ENCODE data around the gene ATP6V0A1. TPM values are rescaled to one million over a fixed set of nuclear protein-coding genes. Genes with fewer than 3 reads are reported as not detected.

Gene ATP6V0A1
- total RNA-seq, 1 donor from 2014 or later: 40.4 TPM

- Histone ChIP-seq H3K4me1 (peaks cover 15% of the 10 kb centered on the region), H3K79me2 (ENCODE audit: low read depth) (no peaks in the 10 kb centered on the region), H3K9ac (no peak overlapping the region), H3K27me3 (peaks cover 42% of the 10 kb centered on the region), H3K4me2 (peak overlapping the region; percentile 97), H3K27ac (no peak overlapping the region), H3K4me3 (peak overlapping the region; percentile 65), H2AFZ (replicated peaks) (peak overlapping the region; percentile 35), H4K20me1 (ENCODE audit: low read depth) (peaks cover 6% of the 10 kb centered on the region), H3F3A (ENCODE audit: low read depth) (peaks cover 40% of the 10 kb centered on the region), H3K9me3 (ENCODE audit: low read depth) (no peaks in the 10 kb centered on the region), H3K36me3 (no peaks in the 10 kb centered on the region)
- no peaks in the 10 kb centered on the region for H3K36me3 Mint-ChIP-seq
- peak overlapping the region; percentile 86 for H3K4me3 Mint-ChIP-seq
- peaks cover 41% of the 10 kb centered on the region for H3K27me3 Mint-ChIP-seq (ENCODE audit: insufficient read depth, low read depth)
- no peaks in the 10 kb centered on the region for H3K9me3 Mint-ChIP-seq
- peak; percentile 63 for TF ChIP-seq EZH2 (IDR thresholded peaks at IDR 0.05)
- TF ChIP-seq, protein P1, sequence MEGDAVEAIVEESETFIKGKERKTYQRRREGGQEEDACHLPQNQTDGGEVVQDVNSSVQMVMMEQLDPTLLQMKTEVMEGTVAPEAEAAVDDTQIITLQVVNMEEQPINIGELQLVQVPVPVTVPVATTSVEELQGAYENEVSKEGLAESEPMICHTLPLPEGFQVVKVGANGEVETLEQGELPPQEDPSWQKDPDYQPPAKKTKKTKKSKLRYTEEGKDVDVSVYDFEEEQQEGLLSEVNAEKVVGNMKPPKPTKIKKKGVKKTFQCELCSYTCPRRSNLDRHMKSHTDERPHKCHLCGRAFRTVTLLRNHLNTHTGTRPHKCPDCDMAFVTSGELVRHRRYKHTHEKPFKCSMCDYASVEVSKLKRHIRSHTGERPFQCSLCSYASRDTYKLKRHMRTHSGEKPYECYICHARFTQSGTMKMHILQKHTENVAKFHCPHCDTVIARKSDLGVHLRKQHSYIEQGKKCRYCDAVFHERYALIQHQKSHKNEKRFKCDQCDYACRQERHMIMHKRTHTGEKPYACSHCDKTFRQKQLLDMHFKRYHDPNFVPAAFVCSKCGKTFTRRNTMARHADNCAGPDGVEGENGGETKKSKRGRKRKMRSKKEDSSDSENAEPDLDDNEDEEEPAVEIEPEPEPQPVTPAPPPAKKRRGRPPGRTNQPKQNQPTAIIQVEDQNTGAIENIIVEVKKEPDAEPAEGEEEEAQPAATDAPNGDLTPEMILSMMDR (IDR thresholded peaks at IDR 0.05): no peak
- TF ChIP-seq EZH2phosphoT487 (IDR thresholded peaks at IDR 0.05): peak; percentile 44
- H3K4me1 Mint-ChIP-seq: peaks cover 23% of the 10 kb centered on the region
- H3K27ac Mint-ChIP-seq: peak overlapping the region; percentile 54
- peak; percentile 59 for DNase-seq (ENCODE audit: low spot score)
Observed at GRCh38 chr17:42421507-42422338, 37.0 kb upstream of the ATP6V0A1 start.

- Mint-ChIP-seq H3K4me1 (peaks cover 23% of the 10 kb centered on the region), H3K27ac (no peak overlapping the region), H3K9me3 (no peaks in the 10 kb centered on the region), H3K4me3 (peak overlapping the region; percentile 92), H3K36me3 (no peaks in the 10 kb centered on the region), H3K27me3 (ENCODE audit: insufficient read depth, low read depth) (peaks cover 41% of the 10 kb centered on the region)
- no peaks in the 10 kb centered on the region for H3K79me2 ChIP-seq (ENCODE audit: low read depth)
- H2AFZ ChIP-seq (replicated peaks): peak overlapping the region; percentile 87
- H3K9me3 ChIP-seq (ENCODE audit: low read depth): no peaks in the 10 kb centered on the region
- H3K4me1 ChIP-seq: peaks cover 15% of the 10 kb centered on the region
- peaks cover 42% of the 10 kb centered on the region for H3K27me3 ChIP-seq
- TF ChIP-seq EZH2phosphoT487 (IDR thresholded peaks at IDR 0.05): peak; percentile 73
- TF ChIP-seq, protein P1 (IDR thresholded peaks at IDR 0.05): no peak
- TF ChIP-seq EZH2 (IDR thresholded peaks at IDR 0.05): peak; percentile 73
- peaks cover 40% of the 10 kb centered on the region for H3F3A ChIP-seq (ENCODE audit: low read depth)
- H3K4me3 ChIP-seq: peak overlapping the region; percentile 65
- H4K20me1 ChIP-seq (ENCODE audit: low read depth): peaks cover 6% of the 10 kb centered on the region
- DNase-seq (ENCODE audit: low spot score): peak; percentile 57
- H3K36me3 ChIP-seq: no peaks in the 10 kb centered on the region
- no peak overlapping the region for H3K27ac ChIP-seq
- peak overlapping the region; percentile 97 for H3K4me2 ChIP-seq
- no peak overlapping the region for H3K9ac ChIP-seq
Observed at GRCh38 chr17:42422412-42422957, 36.2 kb upstream of the ATP6V0A1 start.

GRCh38 chr17:42422958-42423712, 35.5 kb upstream of the ATP6V0A1 start, which contains the start of gene CAVIN1:
CAVIN1 (minus strand) TSS chr17:42423256; CDS start chr17:42423097, 159 bp downstream.
- no peaks in the 10 kb centered on the region for H3K36me3 ChIP-seq
- H3K79me2 ChIP-seq (ENCODE audit: low read depth): no peaks in the 10 kb centered on the region
- peaks cover 15% of the 10 kb centered on the region for H3K4me1 ChIP-seq
- peak within 1 kb of the TSS; percentile 65 for H3K4me3 ChIP-seq
- peaks cover 23% of the 10 kb centered on the region for H3K4me1 Mint-ChIP-seq
- no peaks in the 10 kb centered on the region for H3K36me3 Mint-ChIP-seq
- H3K4me3 Mint-ChIP-seq: peak within 1 kb of the TSS; percentile 92
- H3K27ac Mint-ChIP-seq: no peak within 1 kb of the TSS
- no peaks in the 10 kb centered on the region for H3K9me3 ChIP-seq (ENCODE audit: low read depth)
- peaks cover 41% of the 10 kb centered on the region for H3K27me3 Mint-ChIP-seq (ENCODE audit: insufficient read depth, low read depth)
- H3K9ac ChIP-seq: no peak within 1 kb of the TSS
- TF ChIP-seq EZH2 (IDR thresholded peaks at IDR 0.05) (no peak), EZH2phosphoT487 (IDR thresholded peaks at IDR 0.05) (no peak)
- TF ChIP-seq, protein P1 (IDR thresholded peaks at IDR 0.05): no peak
- H3K27me3 ChIP-seq: peaks cover 42% of the 10 kb centered on the region
- peak within 1 kb of the TSS; percentile 87 for H2AFZ ChIP-seq (replicated peaks)
- peak within 1 kb of the TSS; percentile 97 for H3K4me2 ChIP-seq
- peak; percentile 98 for DNase-seq (ENCODE audit: low spot score)
- H4K20me1 ChIP-seq (ENCODE audit: low read depth): peaks cover 6% of the 10 kb centered on the region
- H3K9me3 Mint-ChIP-seq: no peaks in the 10 kb centered on the region
- peaks cover 45% of the 10 kb centered on the region for H3F3A ChIP-seq (ENCODE audit: low read depth)
- H3K27ac ChIP-seq: no peak within 1 kb of the TSS

Measured in neural progenitor cell (in vitro differentiated cells).